Esophagus muscularis mucosa (tissue), 4 donors: Measurements from ENCODE around the gene CIT.
"Not testable (repeated sequence)": the region's sequence is repeated elsewhere in the genome, so short reads cannot be mapped to it uniquely, and the experiment has no call there.

ENCODE experiments used
- EP300 ChIP-seq: sonication (generic); formaldehyde crosslinking; IDR thresholded peaks from one replicate; pipeline ENCODE4 v1.6.1; 2017; ENCODE audit warnings: antibody characterized with exemption
- POLR2AphosphoS5 ChIP-seq, 2 donors: sonication (generic); formaldehyde crosslinking; IDR thresholded peaks; one replicate each; pipeline ENCODE4 v1.6.1; 2017; ENCODE audit warnings: antibody characterized with exemption in 2 of 2
- TF ChIP-seq, protein P1 (sequence below), 3 experiments: fragments of 200-600 bp in 2 of 3; fragments of 450-650 bp in 1 of 3; sonication (generic) in 2 of 3; IDR thresholded peaks; one replicate each; pipeline ENCODE4 v1.5.1; 2017 to 2019; ENCODE audit warnings: antibody characterized with exemption in 3 of 3, mild to moderate bottlenecking in 2 of 3, moderate library complexity in 1 of 3

- TF ChIP-seq, protein P1, sequence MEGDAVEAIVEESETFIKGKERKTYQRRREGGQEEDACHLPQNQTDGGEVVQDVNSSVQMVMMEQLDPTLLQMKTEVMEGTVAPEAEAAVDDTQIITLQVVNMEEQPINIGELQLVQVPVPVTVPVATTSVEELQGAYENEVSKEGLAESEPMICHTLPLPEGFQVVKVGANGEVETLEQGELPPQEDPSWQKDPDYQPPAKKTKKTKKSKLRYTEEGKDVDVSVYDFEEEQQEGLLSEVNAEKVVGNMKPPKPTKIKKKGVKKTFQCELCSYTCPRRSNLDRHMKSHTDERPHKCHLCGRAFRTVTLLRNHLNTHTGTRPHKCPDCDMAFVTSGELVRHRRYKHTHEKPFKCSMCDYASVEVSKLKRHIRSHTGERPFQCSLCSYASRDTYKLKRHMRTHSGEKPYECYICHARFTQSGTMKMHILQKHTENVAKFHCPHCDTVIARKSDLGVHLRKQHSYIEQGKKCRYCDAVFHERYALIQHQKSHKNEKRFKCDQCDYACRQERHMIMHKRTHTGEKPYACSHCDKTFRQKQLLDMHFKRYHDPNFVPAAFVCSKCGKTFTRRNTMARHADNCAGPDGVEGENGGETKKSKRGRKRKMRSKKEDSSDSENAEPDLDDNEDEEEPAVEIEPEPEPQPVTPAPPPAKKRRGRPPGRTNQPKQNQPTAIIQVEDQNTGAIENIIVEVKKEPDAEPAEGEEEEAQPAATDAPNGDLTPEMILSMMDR (IDR thresholded peaks at IDR 0.05), result not testable (repeated sequence)
- TF ChIP-seq POLR2AphosphoS5 (IDR thresholded peaks at IDR 0.05); EP300: not testable (repeated sequence)
Observed at GRCh38 chr12:119883791-119884190, 6.7 kb upstream of the CIT start.
